HCT116 (cell line): ENCODE results near the gene ALDH3B1.
"Not testable (repeated sequence)": the region's sequence is repeated elsewhere in the genome, so short reads cannot be mapped to it uniquely, and the experiment has no call there.

Experiments used
- EZH2 ChIP-seq: fragments of 200-600 bp; sonication (generic); IDR thresholded peaks from 2 replicates; pipeline ENCODE4 v1.6.1; 2017; ENCODE audit warnings: antibody characterized with exemption, mixed run types
- EZH2phosphoT487 ChIP-seq: fragments of 200-600 bp; IDR thresholded peaks from 2 replicates; pipeline ENCODE4 v1.6.1; 2018; ENCODE audit warnings: antibody characterized with exemption, borderline replicate concordance
- FOSL1 ChIP-seq: IDR thresholded peaks from 2 replicates; pipeline ENCODE4 v1.6.1; 2012; ENCODE audit warnings: low read depth
- JUND ChIP-seq: IDR thresholded peaks from 2 replicates; pipeline ENCODE4 v1.6.1; 2012
- MAX ChIP-seq: IDR thresholded peaks from 2 replicates; pipeline ENCODE4 v1.6.1; 2012
- POLR2A ChIP-seq: IDR thresholded peaks from 2 replicates; pipeline ENCODE4 v1.7.0; 2011; ENCODE audit warnings: borderline replicate concordance; ENCODE audit not compliant: insufficient read depth, insufficient read length; ENCODE audit errors: extremely low read depth
- POLR2AphosphoS5 ChIP-seq: IDR thresholded peaks from 2 replicates; pipeline ENCODE4 v1.6.1; 2011; ENCODE audit warnings: mild to moderate bottlenecking, low read depth, low read length, moderate library complexity
- SP1 ChIP-seq: IDR thresholded peaks from 2 replicates; pipeline ENCODE4 v1.6.1; 2012; ENCODE audit warnings: low read depth
- YY1 ChIP-seq: IDR thresholded peaks from 2 replicates; pipeline ENCODE4 v1.6.1; 2011; ENCODE audit warnings: low read length, low read depth, moderate library complexity, mild to moderate bottlenecking; ENCODE audit not compliant: insufficient replicate concordance; ENCODE audit errors: extremely low read depth
- ZNF274 ChIP-seq: fragments of 200-500 bp; sonication (Bioruptor generic); IDR thresholded peaks from 2 replicates; pipeline ENCODE4 v1.6.1; 2014; ENCODE audit warnings: mild to moderate bottlenecking, low read depth, low read length, inconsistent platforms
- TF ChIP-seq, protein P1 (sequence below), 3 experiments: fragments of 200-600 bp in 1 of 3; sonication (generic) in 1 of 3; IDR thresholded peaks in 2 of 3; conservative IDR thresholded peaks in 1 of 3; 2 replicates each; pipeline ENCODE4 v1.5.1; 2012 to 2017; ENCODE audit warnings: low read depth in 2 of 3, low read length in 2 of 3, antibody characterized with exemption in 1 of 3, borderline replicate concordance in 1 of 3, control low read depth in 1 of 3, mild to moderate bottlenecking in 1 of 3, mixed read lengths in 1 of 3, mixed run types in 1 of 3, moderate library complexity in 1 of 3; ENCODE audit not compliant: insufficient read depth in 1 of 3
- TF ChIP-seq, protein P2 (sequence below): IDR thresholded peaks from 2 replicates; pipeline ENCODE4 v1.6.1; 2011; ENCODE audit warnings: mild to moderate bottlenecking, low read length, moderate library complexity; ENCODE audit not compliant: insufficient replicate concordance; ENCODE audit errors: extremely low read depth

- not testable (repeated sequence) for TF ChIP-seq POLR2AphosphoS5, MAX, YY1, ZNF274, JUND, FOSL1, EZH2, SP1, EZH2phosphoT487, POLR2A
- TF ChIP-seq, protein P1, sequence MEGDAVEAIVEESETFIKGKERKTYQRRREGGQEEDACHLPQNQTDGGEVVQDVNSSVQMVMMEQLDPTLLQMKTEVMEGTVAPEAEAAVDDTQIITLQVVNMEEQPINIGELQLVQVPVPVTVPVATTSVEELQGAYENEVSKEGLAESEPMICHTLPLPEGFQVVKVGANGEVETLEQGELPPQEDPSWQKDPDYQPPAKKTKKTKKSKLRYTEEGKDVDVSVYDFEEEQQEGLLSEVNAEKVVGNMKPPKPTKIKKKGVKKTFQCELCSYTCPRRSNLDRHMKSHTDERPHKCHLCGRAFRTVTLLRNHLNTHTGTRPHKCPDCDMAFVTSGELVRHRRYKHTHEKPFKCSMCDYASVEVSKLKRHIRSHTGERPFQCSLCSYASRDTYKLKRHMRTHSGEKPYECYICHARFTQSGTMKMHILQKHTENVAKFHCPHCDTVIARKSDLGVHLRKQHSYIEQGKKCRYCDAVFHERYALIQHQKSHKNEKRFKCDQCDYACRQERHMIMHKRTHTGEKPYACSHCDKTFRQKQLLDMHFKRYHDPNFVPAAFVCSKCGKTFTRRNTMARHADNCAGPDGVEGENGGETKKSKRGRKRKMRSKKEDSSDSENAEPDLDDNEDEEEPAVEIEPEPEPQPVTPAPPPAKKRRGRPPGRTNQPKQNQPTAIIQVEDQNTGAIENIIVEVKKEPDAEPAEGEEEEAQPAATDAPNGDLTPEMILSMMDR (IDR thresholded peaks at IDR 0.05 in 2 of 3, conservative IDR thresholded peaks at IDR 0.05 in 1 of 3; ENCODE audit: borderline replicate concordance in 1 of 3, insufficient read depth in 1 of 3, low read depth in 2 of 3, low read length in 2 of 3): not testable (repeated sequence)
- TF ChIP-seq, protein P2, sequence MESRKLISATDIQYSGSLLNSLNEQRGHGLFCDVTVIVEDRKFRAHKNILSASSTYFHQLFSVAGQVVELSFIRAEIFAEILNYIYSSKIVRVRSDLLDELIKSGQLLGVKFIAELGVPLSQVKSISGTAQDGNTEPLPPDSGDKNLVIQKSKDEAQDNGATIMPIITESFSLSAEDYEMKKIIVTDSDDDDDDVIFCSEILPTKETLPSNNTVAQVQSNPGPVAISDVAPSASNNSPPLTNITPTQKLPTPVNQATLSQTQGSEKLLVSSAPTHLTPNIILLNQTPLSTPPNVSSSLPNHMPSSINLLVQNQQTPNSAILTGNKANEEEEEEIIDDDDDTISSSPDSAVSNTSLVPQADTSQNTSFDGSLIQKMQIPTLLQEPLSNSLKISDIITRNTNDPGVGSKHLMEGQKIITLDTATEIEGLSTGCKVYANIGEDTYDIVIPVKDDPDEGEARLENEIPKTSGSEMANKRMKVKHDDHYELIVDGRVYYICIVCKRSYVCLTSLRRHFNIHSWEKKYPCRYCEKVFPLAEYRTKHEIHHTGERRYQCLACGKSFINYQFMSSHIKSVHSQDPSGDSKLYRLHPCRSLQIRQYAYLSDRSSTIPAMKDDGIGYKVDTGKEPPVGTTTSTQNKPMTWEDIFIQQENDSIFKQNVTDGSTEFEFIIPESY: not testable (repeated sequence)
These were observed 46.2 kb upstream of the ALDH3B1 start for GRCh38 chr11:67963879-67964278.
